NCI-H1105 (cell line): Measurements from ENCODE around the gene KCNQ2.

Experiments
- DNase-seq: peaks from one replicate; lab custom pipeline; 2025; lab: John Stamatoyannopoulos, UW

KCNQ2 gene

DNA sequence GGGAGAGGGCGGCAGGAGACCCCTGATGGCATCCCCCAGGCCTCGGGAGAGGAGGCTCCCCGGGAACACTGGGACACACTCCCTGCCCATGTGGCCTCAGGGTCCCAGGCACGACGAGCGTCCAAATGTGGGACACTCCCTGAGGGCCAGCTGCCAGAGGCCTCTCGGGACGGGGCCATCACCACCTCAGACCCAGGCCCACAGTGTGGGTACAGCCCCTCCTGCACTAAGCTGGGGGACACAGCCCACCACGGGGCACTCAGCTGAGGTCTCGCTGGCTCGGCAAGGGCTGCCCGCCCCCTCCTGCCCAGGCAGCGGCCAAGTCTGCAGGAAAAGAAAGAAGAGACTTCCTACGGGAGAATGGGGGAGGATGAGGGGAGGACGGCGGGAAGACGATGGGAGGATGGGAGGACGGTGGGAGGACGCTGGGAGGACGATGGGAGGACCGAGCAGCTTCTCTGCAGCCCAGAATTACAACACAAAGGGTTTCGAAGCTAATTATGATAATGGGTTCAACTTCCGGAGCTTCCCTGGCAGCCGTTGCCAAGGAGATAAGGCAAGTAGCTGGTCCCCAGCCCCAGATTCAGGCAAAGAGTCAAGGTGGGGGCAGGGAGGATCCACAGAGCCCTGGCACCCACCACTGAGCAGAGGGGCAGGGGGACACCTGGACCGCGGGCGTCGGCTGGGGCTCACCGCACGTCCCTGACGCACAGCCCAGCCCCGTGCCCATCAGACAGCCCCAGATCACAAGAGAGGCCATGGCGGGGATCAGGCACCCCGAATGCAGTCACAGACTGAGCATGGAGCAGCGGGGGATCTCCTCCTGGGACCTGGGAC lies 17.5 kb downstream of the KCNQ2 start:
- DNase-seq: peak; percentile 75

- no peak for DNase-seq
Observed at GRCh38 chr20:63452821-63453523, 19.5 kb downstream of the KCNQ2 start.

- DNase-seq: no peak
Observed at GRCh38 chr20:63452341-63452740, 20.1 kb downstream of the KCNQ2 start.

DNA sequence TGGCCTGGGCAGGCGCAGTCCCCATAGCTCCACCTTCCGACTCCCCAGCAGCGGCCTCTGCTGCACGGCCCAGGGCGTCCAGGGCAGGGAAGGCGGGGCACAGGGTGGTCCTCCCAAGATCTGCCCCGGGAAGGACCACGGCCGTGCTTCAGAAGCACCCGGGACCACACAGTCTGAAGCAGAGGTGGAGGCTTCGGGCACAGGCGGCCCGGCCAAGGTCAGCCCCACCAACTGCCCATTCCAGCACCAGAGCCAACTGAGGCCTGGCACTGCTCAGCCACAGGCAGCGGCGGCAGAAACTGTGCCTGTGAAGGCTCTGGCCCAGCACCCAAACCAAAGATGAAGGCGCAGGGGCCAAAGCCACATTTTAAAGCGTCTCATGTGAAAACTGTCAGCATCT lies 20.6 kb downstream of the KCNQ2 start:
- DNase-seq: no peak

DNA sequence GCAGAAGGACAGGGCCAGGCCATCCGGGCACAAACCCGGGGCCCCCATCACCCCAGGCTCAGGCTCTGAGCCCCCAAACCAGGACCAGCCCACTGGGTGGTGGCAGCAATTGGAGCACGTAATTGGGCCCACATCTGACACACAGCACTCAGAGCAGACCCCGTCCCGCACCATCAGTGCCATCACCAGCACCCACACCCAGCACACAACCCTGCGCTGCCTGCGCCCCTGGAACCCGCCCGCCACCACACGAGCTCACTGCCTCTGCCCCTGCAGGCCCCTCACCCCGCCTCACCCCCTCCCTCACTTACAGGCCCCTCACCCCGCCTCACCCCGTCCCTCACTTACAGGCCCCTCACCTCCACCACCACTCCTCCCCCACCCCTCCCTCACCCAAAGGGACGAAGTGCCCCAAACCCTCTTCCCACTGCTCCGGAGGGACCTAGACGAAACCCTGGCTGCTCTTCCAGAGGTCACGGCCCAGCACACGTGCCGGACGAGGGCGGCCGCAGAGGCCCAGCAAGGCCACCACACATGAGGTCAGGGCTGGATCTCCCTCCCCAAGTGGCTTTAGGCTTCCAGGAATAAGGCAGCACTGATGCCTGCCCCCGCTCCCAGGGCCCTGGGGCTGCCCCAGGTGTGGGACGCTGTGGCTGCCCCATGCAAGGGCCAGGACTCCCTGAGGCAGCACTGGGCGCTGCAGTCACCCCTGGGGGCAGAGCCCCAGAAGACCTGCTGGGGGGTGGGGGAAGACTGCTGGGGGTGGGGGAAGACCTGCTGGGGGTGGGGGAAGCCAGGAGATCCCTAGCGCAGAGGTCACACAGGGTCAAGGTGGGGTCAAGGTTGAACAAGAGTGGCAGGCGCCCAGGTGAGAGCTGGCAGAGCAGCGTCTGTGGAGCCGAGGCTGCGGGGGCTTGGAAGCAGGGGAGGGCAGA lies 22.4 kb downstream of the KCNQ2 start:
- no peak for DNase-seq

- DNase-seq: no peak
Observed at GRCh38 chr20:63449025-63449424, 23.4 kb downstream of the KCNQ2 start.

DNA sequence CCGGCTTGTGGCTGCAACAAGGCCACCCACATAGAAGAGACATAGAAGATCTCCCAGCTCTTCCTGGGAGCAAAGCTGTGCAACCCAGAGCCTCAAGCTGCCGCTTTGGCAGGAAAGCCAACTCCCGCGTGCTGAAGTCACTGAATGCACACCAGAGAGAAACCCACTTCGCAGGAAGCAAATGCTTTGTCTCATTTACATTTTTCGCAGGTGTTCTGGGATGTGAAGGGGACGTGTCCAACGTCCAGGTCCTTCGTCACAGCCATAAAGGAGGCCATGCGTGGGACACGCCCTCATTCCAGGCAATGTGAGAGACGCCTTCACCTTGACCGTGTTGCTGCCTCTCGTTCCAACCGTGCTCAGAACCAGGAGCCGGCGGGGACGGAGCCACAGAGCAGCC lies 24.4 kb downstream of the KCNQ2 start:
- no peak for DNase-seq

DNA sequence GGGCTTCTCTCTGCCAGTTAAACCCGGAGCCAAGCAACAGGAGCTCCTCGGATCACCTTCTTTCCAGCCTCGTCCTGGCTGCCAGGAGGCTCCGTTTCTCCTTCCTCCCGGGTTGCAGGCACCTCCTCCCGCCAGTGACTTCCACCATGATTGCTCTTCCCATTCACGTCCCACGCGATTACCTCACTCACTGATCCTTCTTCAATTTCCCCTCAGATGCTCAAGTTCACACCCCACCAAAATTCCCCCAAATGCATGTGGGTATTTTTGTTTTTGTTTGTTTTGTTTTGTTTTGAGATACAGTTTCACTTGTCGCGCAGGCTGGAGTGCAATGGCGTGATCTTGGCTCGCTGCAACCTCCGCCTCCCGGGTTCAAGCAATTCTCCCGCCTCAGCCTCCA lies 25.1 kb downstream of the KCNQ2 start:
- DNase-seq: no peak

DNA sequence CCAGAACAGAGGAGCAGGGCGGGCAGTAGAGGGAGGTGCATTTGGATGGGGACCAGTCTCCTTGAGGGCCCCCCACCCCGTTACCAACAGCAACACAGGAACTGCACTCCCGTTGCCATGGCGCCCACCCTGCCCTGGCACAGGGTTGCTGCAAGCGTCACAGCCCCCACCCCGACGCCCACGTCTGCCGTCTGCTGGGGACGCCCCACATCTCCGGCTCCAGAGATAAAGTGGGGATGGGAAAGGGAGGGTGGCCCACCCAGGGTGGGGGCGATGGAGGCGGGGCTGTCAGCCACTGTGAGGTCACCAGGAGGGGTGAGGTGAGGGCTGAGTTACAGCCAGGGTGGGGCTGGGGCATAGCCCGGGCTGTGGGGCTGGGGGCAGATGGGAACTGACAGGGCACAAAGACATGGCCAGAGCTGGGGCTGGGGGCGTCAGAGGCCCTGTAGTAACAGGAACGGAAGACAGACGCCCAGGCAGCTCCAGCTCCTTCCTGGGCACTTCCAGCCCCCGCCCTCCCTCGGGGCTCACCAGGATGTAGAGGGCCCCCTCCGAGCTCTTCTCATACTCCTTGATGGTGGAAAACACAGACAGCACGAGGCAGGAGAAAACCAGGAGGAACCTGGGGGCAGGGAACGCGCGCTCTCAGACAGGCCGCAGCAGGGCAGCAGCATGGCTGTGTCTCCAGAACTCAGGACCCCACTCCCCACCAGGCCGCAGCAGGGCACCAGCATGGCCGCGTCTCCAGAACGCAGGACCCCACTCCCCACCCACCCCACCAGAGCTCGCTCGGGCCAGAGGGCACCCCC lies 26.0 kb downstream of the KCNQ2 start:
- no peak for DNase-seq

DNA sequence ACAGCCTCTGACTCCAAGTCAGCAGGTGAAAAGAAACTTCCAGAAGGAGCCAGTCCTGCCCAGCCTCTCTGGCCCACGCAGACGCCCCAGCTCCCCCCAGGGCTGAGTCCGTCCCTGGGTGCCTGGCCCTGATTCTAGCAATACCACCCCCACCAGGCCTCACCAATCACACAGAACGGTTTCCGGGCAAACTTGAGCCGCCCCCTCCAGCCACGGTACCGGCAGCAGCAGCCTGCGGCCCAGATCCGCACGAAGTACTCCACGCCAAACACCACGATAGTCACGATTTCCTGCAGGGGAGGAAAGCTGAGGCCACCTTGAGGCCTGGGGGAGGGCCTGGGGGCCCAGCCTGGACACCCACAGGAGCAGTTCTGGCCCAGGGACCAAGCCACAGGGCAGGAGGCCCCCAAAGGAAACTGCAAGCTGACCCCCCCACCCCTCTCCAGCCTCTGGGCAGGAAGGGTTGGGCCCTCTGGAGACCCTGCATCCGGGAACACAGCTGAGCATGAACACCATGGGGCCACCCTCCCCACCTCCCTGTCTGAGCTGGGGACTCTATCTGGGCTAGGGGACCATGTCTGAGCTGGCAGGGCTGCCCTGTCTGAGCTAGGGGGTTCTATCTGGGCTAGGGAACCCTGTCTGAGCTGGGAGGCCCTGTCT lies 27.2 kb downstream of the KCNQ2 start:
- no peak for DNase-seq

DNA sequence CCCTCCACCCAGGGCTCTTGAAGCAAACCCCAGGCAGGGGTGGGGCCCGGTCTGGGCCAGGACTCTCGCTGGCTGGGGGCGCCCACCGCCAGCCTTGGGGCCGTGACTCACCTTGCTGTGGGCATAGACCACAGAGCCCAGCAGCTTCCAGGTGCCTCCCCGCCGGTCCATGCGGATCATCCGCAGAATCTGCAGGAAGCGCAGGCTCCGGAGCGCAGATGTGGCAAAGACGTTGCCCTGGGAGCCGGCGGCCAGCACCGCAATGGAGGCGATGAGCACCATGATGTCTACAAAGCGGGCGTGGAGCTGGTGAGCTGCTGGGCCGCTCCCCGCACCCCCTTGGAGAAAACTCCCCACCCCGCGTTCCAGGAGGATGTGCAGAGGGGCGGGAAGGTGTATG lies 27.9 kb downstream of the KCNQ2 start:
- DNase-seq: no peak

DNA sequence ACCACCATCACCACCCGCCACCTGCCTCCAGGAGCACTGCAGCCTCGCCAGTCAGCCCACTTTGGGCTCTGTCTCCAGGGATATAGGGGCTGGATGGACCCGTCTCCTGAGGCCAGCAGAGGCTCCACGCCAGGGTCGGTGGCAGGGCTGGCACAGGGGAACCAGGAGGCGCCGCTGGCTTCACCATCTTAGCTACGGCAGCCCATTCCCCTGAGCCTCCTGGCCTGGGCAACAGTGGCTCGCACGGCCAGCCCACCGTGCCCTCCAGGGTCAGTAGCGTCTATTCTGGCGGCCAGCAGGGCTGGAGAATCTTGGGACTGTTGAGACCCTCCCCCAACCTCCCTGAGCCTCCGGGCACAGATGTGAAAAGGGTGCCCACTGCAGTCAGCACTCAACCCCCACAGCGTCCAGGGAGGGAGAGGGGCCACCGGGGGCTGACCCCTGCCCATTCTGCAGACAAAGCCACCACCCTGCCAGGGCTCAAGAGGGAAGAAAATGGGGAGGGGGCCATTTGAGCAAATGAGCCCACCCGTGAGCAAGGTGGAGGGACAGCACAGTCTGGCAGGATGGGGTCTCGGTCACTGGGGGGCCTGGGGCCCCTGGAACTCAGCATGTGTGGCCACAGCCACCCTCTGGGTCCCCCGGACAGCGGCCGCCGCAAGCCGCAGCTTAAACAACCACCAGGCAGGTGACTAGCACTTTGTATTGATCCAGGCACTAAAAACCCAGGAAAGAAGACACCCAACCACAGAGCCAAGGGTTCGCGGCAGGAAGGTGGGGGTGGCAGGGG lies 28.7 kb downstream of the KCNQ2 start:
- DNase-seq: no peak

DNA sequence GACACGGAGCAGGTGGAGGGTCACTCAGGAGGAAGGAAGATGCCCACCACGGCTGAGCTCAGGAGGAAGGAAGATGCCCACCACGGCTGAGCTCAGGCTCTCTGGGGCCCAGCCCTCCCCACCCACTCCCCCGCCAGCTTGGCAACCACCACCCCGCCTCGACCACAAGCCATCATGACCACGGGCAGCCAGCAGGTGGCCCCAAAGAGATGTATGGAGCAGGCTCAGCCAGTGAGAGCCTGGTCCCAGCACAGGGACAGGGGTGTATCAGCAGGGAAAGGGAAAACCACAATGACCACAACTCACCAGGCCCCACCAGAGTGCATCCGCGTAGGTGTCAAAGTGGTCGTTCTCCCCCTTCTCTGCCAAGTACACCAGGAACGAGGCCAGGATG lies 30.4 kb downstream of the KCNQ2 start:
- DNase-seq: peak; percentile 46

DNA sequence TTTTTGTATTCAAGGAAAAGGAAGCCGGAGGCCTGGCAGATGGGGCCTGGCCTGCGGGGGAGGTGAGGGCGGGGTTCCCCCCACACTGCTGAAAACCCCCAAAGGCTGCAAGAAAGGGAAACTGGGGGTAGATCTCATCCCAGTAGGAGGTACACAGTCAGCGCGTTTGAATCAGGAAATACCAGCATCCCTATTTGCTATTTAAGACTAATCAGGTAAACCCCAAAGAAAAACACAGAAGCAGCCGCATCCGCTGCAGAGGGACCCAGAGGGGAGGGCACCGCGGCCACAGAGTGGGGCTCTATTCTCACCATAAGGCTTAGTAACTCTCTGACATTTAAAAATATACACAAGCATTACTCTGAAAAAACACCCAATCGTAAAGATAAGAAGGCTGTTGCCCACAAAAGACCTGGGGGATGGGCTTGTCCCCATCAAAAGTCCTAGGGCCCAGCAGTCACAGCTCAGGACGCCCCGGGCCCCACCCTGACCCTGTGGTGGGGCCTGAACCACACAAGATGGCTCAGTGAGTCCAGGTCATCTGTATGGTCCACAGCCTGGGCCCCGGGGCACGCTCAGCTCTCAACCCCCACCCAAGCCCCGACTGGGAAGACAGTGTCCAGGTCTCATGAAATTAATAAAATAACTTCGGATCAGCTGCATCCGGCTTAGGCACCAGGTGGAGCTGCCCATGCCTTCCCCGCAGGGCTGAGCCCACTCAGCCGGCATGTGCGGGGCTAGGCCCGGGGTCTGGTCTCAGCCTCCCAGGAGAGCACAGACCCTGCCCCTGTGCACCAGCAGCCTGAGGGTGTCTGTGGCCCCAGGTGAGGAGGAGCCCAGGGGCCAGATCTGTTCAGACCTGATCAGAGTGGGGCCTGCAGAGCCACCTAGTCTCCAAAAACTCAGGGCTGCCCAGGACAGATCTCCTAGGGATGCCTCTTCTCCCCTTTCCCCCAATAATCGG lies 31.0 kb downstream of the KCNQ2 start:
- DNase-seq: no peak

DNA sequence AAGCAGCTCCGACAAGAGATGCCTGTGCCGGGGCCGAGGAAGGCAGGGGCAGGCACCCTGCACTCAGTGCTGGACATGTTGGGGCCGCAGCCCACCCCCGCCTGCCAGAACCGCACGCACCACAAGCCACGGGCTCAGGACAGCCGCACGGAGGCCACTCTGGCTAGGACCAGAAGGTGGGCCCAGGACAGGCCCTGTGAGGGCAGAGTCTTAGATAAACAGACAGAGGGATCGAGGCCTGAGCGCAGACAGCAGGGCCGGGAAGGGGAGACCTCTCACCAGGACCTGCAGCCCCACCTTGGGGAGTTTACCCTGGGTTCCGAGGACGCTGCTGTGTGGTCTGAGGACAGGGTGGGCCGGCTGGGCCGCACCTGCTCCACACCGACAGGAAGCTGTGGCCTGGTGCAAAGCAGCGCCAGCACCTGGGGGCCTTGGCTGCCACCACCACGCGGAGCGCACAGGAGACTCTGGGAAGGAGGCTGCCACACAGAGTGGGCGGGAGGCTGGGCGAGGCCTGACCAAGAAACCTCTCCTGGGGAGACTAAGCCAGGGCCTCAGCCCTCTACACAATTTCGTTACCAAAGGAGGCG lies 32.0 kb downstream of the KCNQ2 start:
- DNase-seq: no peak

GRCh38 chr20:63439866-63440265 lies 32.6 kb downstream of the KCNQ2 start:
- no peak for DNase-seq

- DNase-seq: no peak
Observed at GRCh38 chr20:63438121-63438520, 34.3 kb downstream of the KCNQ2 start.

- DNase-seq: no peak
Observed at GRCh38 chr20:63435552-63435951, 36.9 kb downstream of the KCNQ2 start.
